HL-60 (cell line): ENCODE data around the gene TRAPPC12.
A peak's percentile ranks its signal among the peaks of the same experiment; 100 is the strongest.

Source experiments
- DNase-seq, 2 experiments: peaks; one replicate each; pipeline ENCODE4 v3.0.0-alpha.2; 2010 to 2020; ENCODE audit warnings: low read depth in 1 of 2, low spot score in 1 of 2
- H3K27ac ChIP-seq: fragments of 250-450 bp; sonication (Bioruptor Pico); replicated peaks from 2 replicates; pipeline ENCODE4 v1.5.1; 2020; ENCODE audit warnings: mild to moderate bottlenecking, moderate library complexity
- H3K27me3 ChIP-seq: fragments of 250-450 bp; sonication (Bioruptor Pico); 2 replicates; pipeline ENCODE4 v1.5.1; 2021; ENCODE audit warnings: mild to moderate bottlenecking, moderate library complexity; ENCODE audit not compliant: insufficient read depth, poor library complexity, severe bottlenecking
- H3K4me3 ChIP-seq: replicated peaks from 2 replicates; pipeline ENCODE4 v1.5.1; 2011; ENCODE audit warnings: mild to moderate bottlenecking, control low read depth, low read length; ENCODE audit not compliant: insufficient read depth
- CTCF ChIP-seq: IDR thresholded peaks from one replicate; pipeline ENCODE4 v1.5.1; 2011; ENCODE audit warnings: low read length, control low read depth, inconsistent platforms; ENCODE audit not compliant: insufficient read depth
- GABPA ChIP-seq: IDR thresholded peaks from 2 replicates; pipeline ENCODE4 v1.6.1; 2012; ENCODE audit warnings: low read depth
- POLR2AphosphoS5 ChIP-seq: IDR thresholded peaks from 2 replicates; pipeline ENCODE4 v1.6.1; 2012; ENCODE audit warnings: low read depth
- REST ChIP-seq: IDR thresholded peaks from 2 replicates; pipeline ENCODE4 v1.6.1; 2012; ENCODE audit warnings: low read depth; ENCODE audit not compliant: insufficient replicate concordance
- SPI1 ChIP-seq: IDR thresholded peaks from 2 replicates; pipeline ENCODE4 v1.6.1; 2012; ENCODE audit warnings: low read depth, mild to moderate bottlenecking, borderline replicate concordance

TRAPPC12 gene

DNA sequence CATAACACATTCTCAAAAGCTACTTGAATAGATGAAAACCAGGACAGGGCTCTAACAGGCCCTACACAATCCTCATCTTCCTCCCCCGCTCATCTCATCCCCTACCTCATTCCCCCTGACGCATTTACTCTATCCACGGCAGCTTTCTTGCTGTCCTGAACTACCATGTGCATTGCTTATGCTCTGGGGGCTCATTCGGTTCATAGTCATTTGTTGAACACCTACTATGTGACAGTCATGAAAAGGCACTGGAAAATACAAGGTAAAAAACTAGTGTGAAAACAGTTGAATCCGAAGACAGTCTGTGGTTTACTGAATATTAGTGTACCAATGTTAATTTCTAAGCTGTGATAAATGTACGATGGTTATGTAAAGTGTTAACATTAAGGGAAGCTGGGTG is 2.7 kb upstream of the TRAPPC12 start:
- Histone ChIP-seq H3K4me3 (peak overlapping the region; percentile 100), H3K27me3 (no peaks in the 10 kb centered on the region), H3K27ac (peak overlapping the region; percentile 81)
- no peak for DNase-seq
- TF ChIP-seq POLR2AphosphoS5 (no peak), CTCF (no peak), SPI1 (no peak), REST (no peak), GABPA (no peak)

DNA sequence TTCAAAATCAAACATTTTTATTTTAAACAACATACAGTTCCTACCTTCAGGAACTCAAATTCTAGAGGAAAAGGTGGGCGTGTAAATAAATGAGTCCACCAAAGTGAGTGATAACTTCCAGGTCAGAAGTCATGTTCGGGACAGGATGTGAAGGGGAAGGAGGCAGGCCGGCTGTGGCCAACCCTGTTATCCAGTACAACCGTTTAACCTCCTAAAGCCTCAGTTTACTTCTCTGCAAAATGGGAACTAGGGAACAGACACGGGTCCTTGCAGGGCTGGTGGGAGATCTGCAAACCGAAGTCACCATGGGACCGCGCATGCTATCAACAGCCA is 2.2 kb upstream of the TRAPPC12 start:
- Histone ChIP-seq H3K27me3 (no peaks in the 10 kb centered on the region), H3K4me3 (peak overlapping the region; percentile 100), H3K27ac (peak overlapping the region; percentile 81)
- peak; percentile 37 to 44 for DNase-seq
- TF ChIP-seq SPI1 (no peak), GABPA (peak; percentile 75)

- TF ChIP-seq GABPA (peak; percentile 69), REST (peak; percentile 61), SPI1 (peak; percentile 99), POLR2AphosphoS5 (peak; percentile 63), CTCF (no peak)
- Histone ChIP-seq H3K27me3 (no peaks in the 10 kb centered on the region), H3K4me3 (peak within 1 kb of the TSS; percentile 100), H3K27ac (peak within 1 kb of the TSS; percentile 81)
- DNase-seq, result peak; percentile 95 to 99
Measured at GRCh38 chr2:3377612-3378432, 1.7 kb upstream of the TRAPPC12 start, which contains the start of gene EIPR1. TSS of gene EIPR1 (minus strand) at chr2:3377818. CDS start at chr2:3377689, 129 bp downstream.

DNA sequence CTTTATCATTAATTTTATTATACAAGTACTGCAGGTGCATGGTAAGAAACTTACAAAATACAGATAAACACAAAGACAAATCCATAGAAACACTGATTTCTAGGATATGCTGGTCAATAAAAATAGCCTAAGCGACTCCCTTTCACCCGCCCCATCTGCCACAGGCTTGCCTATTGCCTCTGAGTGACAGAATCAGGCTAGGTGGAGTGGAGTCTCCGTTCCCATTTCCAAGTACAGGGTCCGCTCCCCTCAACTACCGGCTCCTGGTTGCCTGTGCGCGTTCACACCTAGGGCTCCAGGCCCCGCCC is 201 bp upstream of the TRAPPC12 start:
- no peak for DNase-seq
- Histone ChIP-seq H3K27ac (peak overlapping the region; percentile 89), H3K4me3 (peak overlapping the region; percentile 92), H3K27me3 (no peaks in the 10 kb centered on the region)
- TF ChIP-seq REST (no peak), SPI1 (no peak), POLR2AphosphoS5 (no peak), GABPA (no peak), CTCF (no peak)
